RWPE1 (cell line): ENCODE data around the gene MEI1.

Experiments used
- CTCF ChIA-PET: fragments of 350-600 bp; sonication (Branson Sonifier 250); formaldehyde crosslinking; extraction: SDS; loops from one replicate; lab custom pipeline; 2021; lab: Yijun Ruan, JAX
- POLR2A ChIA-PET: fragments of 400-600 bp; formaldehyde crosslinking; extraction: SDS; loops from one replicate; lab custom pipeline; 2020; ENCODE audit warnings: antibody characterized with exemption; ENCODE audit not compliant: low non-redundant PET; lab: Yijun Ruan, JAX
- DNase-seq: peaks from one replicate; pipeline ENCODE4 v3.0.0; 2012; ENCODE audit warnings: low spot score
- H3K27ac ChIP-seq: fragments of 450-650 bp; 2 replicates; pipeline ENCODE4 v1.5.1; 2017
- CTCF ChIP-seq: fragments of 450-650 bp; conservative IDR thresholded peaks from 2 replicates; pipeline ENCODE4 v1.5.1; 2017; ENCODE audit warnings: low read depth, mild to moderate bottlenecking

The MEI1 gene

GRCh38 chr22:41813726-41814410, 114.6 kb downstream of the MEI1 start:
- no peak for DNase-seq
- CTCF ChIA-PET: interaction anchor here (1.1 kb wide), 1 partner anchor 117 kb away, joined by 3 read pairs; no protein-coding TSS in a partner anchor
- POLR2A ChIA-PET: no interaction called here

GRCh38 chr22:41815716-41816115, 116.4 kb downstream of the MEI1 start:
- no peak for TF ChIP-seq CTCF
- no peak for DNase-seq
- ChIA-PET CTCF (no interaction called here), POLR2A (no interaction called here)
- H3K27ac ChIP-seq: no peak overlapping the region

More at GRCh38 chr22:41813726-41814410, 114.6 kb downstream of the MEI1 start:
- peak overlapping the region; percentile 15 for H3K27ac ChIP-seq
- no peak for TF ChIP-seq CTCF

DNA sequence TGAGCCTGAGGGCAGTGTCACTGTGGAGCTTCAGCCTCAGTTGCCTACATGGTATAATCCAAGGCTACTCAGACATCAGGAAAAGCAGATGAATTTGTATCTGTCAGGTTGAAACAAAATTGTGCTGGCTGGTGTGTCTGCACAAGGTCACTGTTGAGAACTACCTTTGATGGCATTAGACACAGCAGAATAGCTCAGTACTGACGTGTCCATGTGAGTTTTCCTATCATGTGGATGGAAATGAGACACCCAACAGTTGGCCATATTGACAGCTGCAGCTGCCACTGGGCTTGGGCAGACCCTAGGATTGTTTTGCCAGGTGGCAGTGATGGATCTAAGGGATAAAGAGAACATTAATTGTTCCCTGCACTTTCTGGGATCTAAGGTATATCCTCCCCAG, 116.9 kb downstream of the MEI1 start:
- H3K27ac ChIP-seq: no peak overlapping the region
- CTCF ChIA-PET: no interaction called here
- POLR2A ChIA-PET: no interaction called here
- no peak for DNase-seq
- no peak for TF ChIP-seq CTCF

DNA sequence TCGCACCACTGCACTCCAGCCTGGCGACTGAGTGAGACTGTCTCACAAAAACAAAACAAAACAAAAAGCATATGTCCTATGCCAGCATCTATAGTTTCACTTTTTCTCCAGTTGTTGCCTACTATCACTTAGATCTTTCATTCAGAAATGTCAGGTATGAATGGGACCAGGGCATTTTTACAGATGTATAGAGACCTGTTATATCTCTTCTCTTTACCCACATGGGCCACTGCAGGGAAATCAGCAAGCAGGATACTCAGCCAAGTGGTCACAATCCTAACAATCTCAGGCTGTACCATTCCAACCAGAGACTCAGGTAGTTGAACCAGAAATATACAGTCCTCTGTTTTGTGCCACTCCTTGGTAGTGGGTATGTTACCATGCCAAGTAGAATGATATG, 117.6 kb downstream of the MEI1 start:
- CTCF ChIA-PET: interaction anchor here (0.6 kb wide), 1 partner anchor 11 kb away, joined by 3 read pairs; no protein-coding TSS in a partner anchor
- POLR2A ChIA-PET: no interaction called here
- H3K27ac ChIP-seq: no peak overlapping the region
- no peak for TF ChIP-seq CTCF
- DNase-seq: no peak

DNA sequence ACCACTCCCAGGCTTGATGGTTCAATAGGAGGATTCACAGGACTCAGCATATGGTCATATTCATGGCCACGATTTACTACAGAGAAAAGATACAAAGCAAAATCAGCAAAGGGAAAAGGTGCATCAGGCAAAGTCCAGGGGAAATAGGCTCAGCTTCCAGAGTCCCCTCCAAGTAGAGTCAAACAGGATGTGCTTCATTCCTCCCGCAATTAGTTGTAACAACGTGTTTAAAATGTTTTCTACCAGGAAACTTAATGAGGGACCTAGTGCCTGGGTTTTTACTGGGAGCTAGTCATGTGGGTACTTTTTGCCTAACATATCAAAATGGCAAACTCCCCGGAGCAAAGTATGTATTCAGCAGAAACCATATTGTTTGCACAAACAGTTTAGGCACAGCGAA, 118.7 kb downstream of the MEI1 start:
- no peak for TF ChIP-seq CTCF
- DNase-seq: no peak
- POLR2A ChIA-PET: no interaction called here

DNA sequence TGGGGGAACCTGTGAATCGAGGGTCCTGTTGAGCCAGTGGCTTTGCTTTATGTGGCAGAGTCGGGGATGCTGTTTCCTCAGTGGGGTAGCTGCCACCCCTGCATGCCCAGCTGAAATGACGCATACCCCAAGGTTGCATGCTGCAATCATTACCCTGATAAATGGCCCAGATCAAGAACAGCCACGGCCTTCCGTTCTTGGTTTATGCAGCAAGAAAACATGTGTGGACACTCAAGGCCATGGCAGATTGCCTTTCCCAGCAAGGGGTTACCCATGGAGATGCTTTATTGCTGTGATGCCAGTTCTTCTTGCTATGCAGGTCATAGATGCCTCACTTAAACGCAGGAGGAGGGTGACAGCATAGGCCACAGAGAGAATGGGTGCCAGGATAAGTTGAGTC, 119.3 kb downstream of the MEI1 start:
- no peak for DNase-seq
- ChIA-PET POLR2A (no interaction called here), CTCF (interaction anchor here (1.2 kb wide), 1 partner anchor 122 kb away, joined by 3 read pairs; no protein-coding TSS in a partner anchor)
- no peak for TF ChIP-seq CTCF
- no peak overlapping the region for H3K27ac ChIP-seq

More for the DNA sequence above, 118.7 kb downstream of the MEI1 start:
- CTCF ChIA-PET: interaction anchor here (1.2 kb wide), 1 partner anchor 121 kb away, joined by 3 read pairs; no protein-coding TSS in a partner anchor
- no peak overlapping the region for H3K27ac ChIP-seq
